H1 (cell line): ENCODE results near the gene LOXL4. TPM values are rescaled to one million over a fixed set of nuclear protein-coding genes. Genes with fewer than 3 reads are reported as not detected.

Source experiments
- CTCF ChIA-PET: fragments of 300-600 bp; sonication (Branson Sonifier 250); formaldehyde crosslinking; loops from one replicate; lab custom pipeline; 2021; ENCODE audit not compliant: partially characterized antibody; lab: Charles Lee
- POLR2A ChIA-PET: fragments of 300-600 bp; sonication (Branson Sonifier 250); formaldehyde crosslinking; loops from one replicate; lab custom pipeline; 2021; ENCODE audit warnings: inconsistent platforms; ENCODE audit not compliant: partially characterized antibody; lab: Charles Lee
- DNase-seq, 2 experiments: peaks; one replicate each; pipeline versions ENCODE4 v3.0.0 to v3.0.0-alpha.2; 2010 to 2022; ENCODE audit warnings: low spot score in 2 of 2, low read depth in 1 of 2, mixed read lengths in 1 of 2
- FAIRE-seq: peaks from 2 replicates; lab custom pipeline; 2011; peaks lifted over from hg19 to GRCh38; lab: Jason Lieb, UNC
- H2AFZ ChIP-seq: 2 replicates; pipeline ENCODE4 v1.8.1; 2012; ENCODE audit warnings: low read length, inconsistent platforms
- H2AK5ac ChIP-seq: 2 replicates; pipeline ENCODE4 v1.6.1; 2013; ENCODE audit warnings: low read depth, low read length
- H2BK120ac ChIP-seq: replicated peaks from 2 replicates; pipeline ENCODE3; 2013; ENCODE audit warnings: low read depth, low read length, inconsistent platforms
- H2BK12ac ChIP-seq: 2 replicates; pipeline ENCODE4 v1.6.1; 2013; ENCODE audit warnings: low read depth, low read length
- H2BK15ac ChIP-seq: 2 replicates; pipeline ENCODE4 v1.6.1; 2013; ENCODE audit warnings: low read length
- H2BK20ac ChIP-seq: 2 replicates; pipeline ENCODE4 v1.6.1; 2013; ENCODE audit warnings: low read length
- H2BK5ac ChIP-seq: 2 replicates; pipeline ENCODE4 v1.6.1; 2013; ENCODE audit warnings: low read depth, low read length
- H3K14ac ChIP-seq: 2 replicates; pipeline ENCODE4 v1.6.1; 2013; ENCODE audit warnings: inconsistent platforms; ENCODE audit not compliant: insufficient read length
- H3K18ac ChIP-seq: 2 replicates; pipeline ENCODE4 v1.6.1; 2013; ENCODE audit warnings: low read length; ENCODE audit errors: extremely low read depth
- H3K23ac ChIP-seq: 2 replicates; pipeline ENCODE4 v1.6.1; 2013; ENCODE audit warnings: inconsistent platforms; ENCODE audit not compliant: insufficient read length
- H3K23me2 ChIP-seq: 2 replicates; pipeline ENCODE4 v1.6.1; 2013; ENCODE audit warnings: low read depth, low read length
- H3K27ac ChIP-seq: 2 replicates; pipeline ENCODE4 v1.6.1; 2011; ENCODE audit warnings: low read depth, low read length, inconsistent platforms
- H3K27me3 ChIP-seq, 4 experiments: replicated peaks in 1 of 4; 1 replicate in 1 of 4; 2 replicates in 3 of 4; pipeline versions ENCODE4 v1.6.1 to v1.8.1; 2011 to 2013; ENCODE audit warnings: low read length in 3 of 4, mild to moderate bottlenecking in 3 of 4, inconsistent platforms in 2 of 4, mixed read lengths in 2 of 4, moderate library complexity in 1 of 4; ENCODE audit not compliant: control insufficient read depth in 3 of 4, insufficient read depth in 3 of 4; ENCODE audit errors: extremely low read depth in 1 of 4
- H3K36me3 ChIP-seq, 4 experiments: 2 replicates each; pipeline versions ENCODE4 v1.6.1 to v1.8.1; 2011 to 2013; ENCODE audit warnings: mild to moderate bottlenecking in 4 of 4, low read length in 3 of 4, moderate library complexity in 2 of 4, control low read depth in 1 of 4, inconsistent platforms in 1 of 4; ENCODE audit not compliant: insufficient read depth in 4 of 4, control insufficient read depth in 2 of 4
- H3K4ac ChIP-seq: replicated peaks from 2 replicates; pipeline ENCODE3; 2013; ENCODE audit warnings: low read length, low read depth, mixed read lengths, inconsistent platforms; ENCODE audit not compliant: insufficient read length
- H3K4me1 ChIP-seq, 4 experiments: replicated peaks in 1 of 4; 1 replicate in 1 of 4; 2 replicates in 3 of 4; pipeline versions ENCODE4 v1.6.1 to v1.8.1; 2011 to 2013; ENCODE audit warnings: low read length in 3 of 4, inconsistent platforms in 2 of 4, mixed read lengths in 1 of 4; ENCODE audit not compliant: insufficient read depth in 4 of 4, control insufficient read depth in 3 of 4
- H3K4me2 ChIP-seq, 2 experiments: 2 replicates each; pipeline versions ENCODE4 v1.6.1 to v1.8.1; 2011 to 2013; ENCODE audit warnings: low read depth in 2 of 2, low read length in 2 of 2, control low read depth in 1 of 2, inconsistent platforms in 1 of 2, mild to moderate bottlenecking in 1 of 2; ENCODE audit not compliant: insufficient read depth in 1 of 2
- H3K4me3 ChIP-seq, 4 experiments: fragments of 200-600, 300-600 bp in 1 of 4; sonication (generic), shearing (Covaris generic), sonication (Bioruptor Twin) in 1 of 4; 2 replicates each; pipeline versions ENCODE4 v1.5.1 to v1.8.1; 2011 to 2016; ENCODE audit warnings: low read length in 4 of 4, low read depth in 3 of 4, control low read depth in 2 of 4, inconsistent platforms in 2 of 4, mild to moderate bottlenecking in 2 of 4, mixed read lengths in 1 of 4, moderate library complexity in 1 of 4; ENCODE audit not compliant: insufficient read depth in 2 of 4; ENCODE audit errors: extremely low read depth in 1 of 4
- H3K56ac ChIP-seq: replicated peaks from 2 replicates; pipeline ENCODE3; 2013; ENCODE audit warnings: low read depth, mild to moderate bottlenecking, mixed read lengths, low read length, inconsistent platforms; ENCODE audit not compliant: insufficient read length
- H3K79me1 ChIP-seq: 2 replicates; pipeline ENCODE4 v1.6.1; 2013; ENCODE audit warnings: low read depth, low read length, control low read depth
- H3K79me2 ChIP-seq, 2 experiments: 2 replicates each; pipeline versions ENCODE4 v1.6.1 to v1.8.1; 2012 to 2013; ENCODE audit warnings: low read length in 2 of 2, mild to moderate bottlenecking in 2 of 2, inconsistent platforms in 1 of 2; ENCODE audit not compliant: insufficient read depth in 2 of 2, control insufficient read depth in 1 of 2
- H3K9ac ChIP-seq, 4 experiments: replicated peaks in 1 of 4; 1 replicate in 1 of 4; 2 replicates in 3 of 4; pipeline versions ENCODE4 v1.6.1 to v1.8.1; 2011 to 2013; ENCODE audit warnings: low read depth in 3 of 4, low read length in 3 of 4, control low read depth in 2 of 4, mild to moderate bottlenecking in 2 of 4, moderate library complexity in 2 of 4, inconsistent platforms in 1 of 4; ENCODE audit errors: extremely low read depth in 1 of 4
- H3K9me3 ChIP-seq, 2 experiments: 2 replicates each; pipeline versions ENCODE4 v1.6.1 to v1.8.1; 2012 to 2013; ENCODE audit warnings: mild to moderate bottlenecking in 2 of 2, moderate library complexity in 2 of 2, control low read depth in 1 of 2, inconsistent platforms in 1 of 2, low read depth in 1 of 2, low read length in 1 of 2, mixed read lengths in 1 of 2; ENCODE audit not compliant: insufficient read depth in 2 of 2
- H4K20me1 ChIP-seq, 2 experiments: replicated peaks in 1 of 2; 2 replicates each; pipeline versions ENCODE3 to v1.8.1; 2011 to 2013; ENCODE audit warnings: inconsistent platforms in 2 of 2, low read length in 2 of 2, mild to moderate bottlenecking in 1 of 2; ENCODE audit not compliant: insufficient read depth in 2 of 2, control insufficient read depth in 1 of 2
- H4K5ac ChIP-seq: 2 replicates; pipeline ENCODE4 v1.6.1; 2013; ENCODE audit warnings: low read length, low read depth, mixed read lengths, inconsistent platforms; ENCODE audit not compliant: insufficient read length
- H4K8ac ChIP-seq: 2 replicates; pipeline ENCODE4 v1.8.0; 2013; ENCODE audit warnings: mild to moderate bottlenecking, moderate library complexity, low read length, inconsistent platforms; ENCODE audit not compliant: insufficient read depth; ENCODE audit errors: extremely low read depth
- H4K91ac ChIP-seq: replicated peaks from 2 replicates; pipeline ENCODE3; 2013; ENCODE audit warnings: low read length, mixed read lengths, inconsistent platforms; ENCODE audit not compliant: insufficient read length
- BCL11A ChIP-seq, 2 experiments: IDR thresholded peaks; one replicate each; pipeline ENCODE4 v1.6.1; 2011; ENCODE audit warnings: low read depth in 2 of 2, low read length in 2 of 2, mild to moderate bottlenecking in 2 of 2
- CREB1 ChIP-seq: IDR thresholded peaks from 2 replicates; pipeline ENCODE4 v1.6.1; 2012; ENCODE audit warnings: inconsistent platforms
- EP300 ChIP-seq, 2 experiments: IDR thresholded peaks; 1 replicate in 1 of 2; 2 replicates in 1 of 2; pipeline ENCODE4 v1.6.1; 2011 to 2012; ENCODE audit warnings: low read depth in 2 of 2, low read length in 2 of 2, mild to moderate bottlenecking in 2 of 2, borderline replicate concordance in 1 of 2, inconsistent platforms in 1 of 2, moderate library complexity in 1 of 2
- GTF2F1 ChIP-seq: IDR thresholded peaks from 2 replicates; pipeline ENCODE4 v1.6.1; 2012; ENCODE audit warnings: low read depth, low read length, improper control_type of control experiment, borderline replicate concordance
- KDM5A ChIP-seq: fragments of 200-600 bp; IDR thresholded peaks from 2 replicates; pipeline ENCODE4 v1.7.1; 2012; ENCODE audit warnings: mild to moderate bottlenecking, low read length, inconsistent platforms, mixed read lengths
- POLR2AphosphoS5 ChIP-seq: IDR thresholded peaks from 2 replicates; pipeline ENCODE4 v1.6.1; 2011; ENCODE audit warnings: low read depth, low read length
- RBBP5 ChIP-seq: IDR thresholded peaks from 2 replicates; pipeline ENCODE4 v1.7.1; 2012; ENCODE audit warnings: low read depth, mild to moderate bottlenecking, inconsistent platforms, low read length, moderate library complexity, borderline replicate concordance
- SAP30 ChIP-seq: fragments of 300-600 bp; sonication (generic); IDR thresholded peaks from 2 replicates; pipeline ENCODE4 v1.7.1; 2012; ENCODE audit warnings: low read length, moderate library complexity, mild to moderate bottlenecking, inconsistent platforms; ENCODE audit not compliant: insufficient read depth, insufficient replicate concordance
- SIRT6 ChIP-seq: IDR thresholded peaks from one replicate; pipeline ENCODE4 v1.7.1; 2012; ENCODE audit warnings: low read length, inconsistent platforms
- SP4 ChIP-seq: IDR thresholded peaks from 2 replicates; pipeline ENCODE4 v1.6.1; 2012; ENCODE audit warnings: low read length, inconsistent platforms
- TBP ChIP-seq: IDR thresholded peaks from 2 replicates; pipeline ENCODE4 v1.6.1; 2011; ENCODE audit warnings: low read depth, low read length, improper control_type of control experiment
- WGBS, 2 experiments: shearing (Covaris generic) in 1 of 2; methylation state at CpG; one replicate each; pipeline versions ENCODE4 v1.1.6 to v1.1.7; 2013 to 2015; ENCODE audit warnings: low lambda C conversion rate in 2 of 2, mixed read lengths in 2 of 2, inconsistent platforms in 1 of 2, low coverage in 1 of 2, missing lambda C conversion rate in 1 of 2; ENCODE audit not compliant: insufficient replicate concordance in 2 of 2, insufficient coverage in 1 of 2, insufficient read length in 1 of 2; ENCODE audit errors: extremely low coverage in 1 of 2, missing lambda C conversion rate in 1 of 2; 5-methylcytosine and 5-hydroxymethylcytosine counted together
- polyA plus RNA-seq, 7 experiments: library from polyadenylated mRNA; depleted of rRNA in 3 of 7; stranded (reverse) in 5 of 7; unstranded in 2 of 7; fragments of >200 nt in 5 of 7; fragments of 200-250 nt in 2 of 7; gene quantifications; 1 replicate in 5 of 7; 2 replicates in 1 of 7; 4 replicates in 1 of 7; pipeline versions ENCODE4 v1.2.1 to v1.2.3, GENCODE V29; 2011 to 2013; ENCODE audit warnings: missing spikeins in 2 of 7, mixed read lengths in 2 of 7
- total RNA-seq: library from RNA; stranded (reverse); fragmentation: NEBNext Ultra II Directional; extraction: Animal tissue kit (Norgen Biotek cat#: 25700); gene quantifications from 2 replicates; pipeline ENCODE4 v1.2.1, GENCODE V29; 2021
- TF ChIP-seq, protein P1 (sequence below), 3 experiments: IDR thresholded peaks; 1 replicate in 2 of 3; 2 replicates in 1 of 3; pipeline versions ENCODE4 v1.5.1 to v1.6.1; 2011; ENCODE audit warnings: low read length in 3 of 3, mild to moderate bottlenecking in 3 of 3, inconsistent platforms in 2 of 3, low read depth in 1 of 3, moderate library complexity in 1 of 3; ENCODE audit not compliant: insufficient read depth in 1 of 3; ENCODE audit errors: control extremely low read depth in 1 of 3

The LOXL4 gene
- total and polyA plus RNA-seq, 2 of the 8 experiments (the other 6 are each of a cell fraction or from before 2014, with no cell fraction given) = 0.13 to 0.27 TPM

- peaks cover 0 to 16% (median 4%) of the 10 kb centered on the region in 4 experiments; a peak in 4 of 8 replicates for H3K36me3 ChIP-seq
- H2AFZ ChIP-seq = no peak overlapping the region
- H4K8ac ChIP-seq = no peak overlapping the region
- H3K27me3 ChIP-seq = peaks cover 0 to 1% (median 0%) of the 10 kb centered on the region in 4 experiments; a peak in 1 of 7 replicates
- H3K4ac ChIP-seq = no peak overlapping the region
- H3K4me1 ChIP-seq = no peaks in the 10 kb centered on the region
- no peak for DNase-seq
- no peak overlapping the region for H3K56ac ChIP-seq
- no peak overlapping the region for H2AK5ac ChIP-seq
- no peaks in the 10 kb centered on the region for H3K9me3 ChIP-seq
- peaks cover 0 to 3% of the 10 kb centered on the region in 2 experiments; a peak in 1 of 4 replicates for H3K79me2 ChIP-seq
- H3K79me1 ChIP-seq = no peaks in the 10 kb centered on the region
- 85% methylated on average over 2 of the region's 2 CpGs; no CpG with 5 or more reads in 1 of the 2 experiments for WGBS, 2 experiments
- H3K27ac ChIP-seq = no peak overlapping the region
- H3K18ac ChIP-seq = no peak overlapping the region
- H4K5ac ChIP-seq = no peak overlapping the region
- H2BK120ac ChIP-seq = no peak overlapping the region
- no peak overlapping the region for H3K9ac ChIP-seq
- no peak overlapping the region for H4K91ac ChIP-seq
- no peak overlapping the region for H2BK5ac ChIP-seq
- no peaks in the 10 kb centered on the region for H3K23me2 ChIP-seq
- H2BK12ac ChIP-seq = no peak overlapping the region
- FAIRE-seq = no peak
- H4K20me1 ChIP-seq = no peaks in the 10 kb centered on the region
- H3K23ac ChIP-seq = no peak overlapping the region
- no peak overlapping the region for H3K4me2 ChIP-seq
- H2BK20ac ChIP-seq = no peak overlapping the region
- ChIA-PET POLR2A (no interaction called here), CTCF (interaction anchor here (0.8 to 1.0 kb wide), 3 partner anchors 34 to 126 kb away, joined by 3 to 4 read pairs (median 3); no protein-coding TSS in a partner anchor)
- H2BK15ac ChIP-seq = no peak overlapping the region
- no peak overlapping the region for H3K14ac ChIP-seq
- no peak overlapping the region for H3K4me3 ChIP-seq
- TF ChIP-seq RBBP5 = no peak
- TF ChIP-seq, protein P1, sequence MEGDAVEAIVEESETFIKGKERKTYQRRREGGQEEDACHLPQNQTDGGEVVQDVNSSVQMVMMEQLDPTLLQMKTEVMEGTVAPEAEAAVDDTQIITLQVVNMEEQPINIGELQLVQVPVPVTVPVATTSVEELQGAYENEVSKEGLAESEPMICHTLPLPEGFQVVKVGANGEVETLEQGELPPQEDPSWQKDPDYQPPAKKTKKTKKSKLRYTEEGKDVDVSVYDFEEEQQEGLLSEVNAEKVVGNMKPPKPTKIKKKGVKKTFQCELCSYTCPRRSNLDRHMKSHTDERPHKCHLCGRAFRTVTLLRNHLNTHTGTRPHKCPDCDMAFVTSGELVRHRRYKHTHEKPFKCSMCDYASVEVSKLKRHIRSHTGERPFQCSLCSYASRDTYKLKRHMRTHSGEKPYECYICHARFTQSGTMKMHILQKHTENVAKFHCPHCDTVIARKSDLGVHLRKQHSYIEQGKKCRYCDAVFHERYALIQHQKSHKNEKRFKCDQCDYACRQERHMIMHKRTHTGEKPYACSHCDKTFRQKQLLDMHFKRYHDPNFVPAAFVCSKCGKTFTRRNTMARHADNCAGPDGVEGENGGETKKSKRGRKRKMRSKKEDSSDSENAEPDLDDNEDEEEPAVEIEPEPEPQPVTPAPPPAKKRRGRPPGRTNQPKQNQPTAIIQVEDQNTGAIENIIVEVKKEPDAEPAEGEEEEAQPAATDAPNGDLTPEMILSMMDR (IDR thresholded peaks at IDR 0.05; ENCODE audit: control extremely low read depth in 1 of 3, insufficient read depth in 1 of 3, low read depth in 1 of 3, low read length in 3 of 3) = no peak
- TF ChIP-seq SP4 = no peak
- TF ChIP-seq TBP = no peak
- TF ChIP-seq SIRT6 = no peak
- no peak for TF ChIP-seq GTF2F1
- no peak for TF ChIP-seq EP300 (IDR thresholded peaks at IDR 0.05; ENCODE audit: borderline replicate concordance in 1 of 2, low read depth in 2 of 2, low read length in 2 of 2)
- no peak for TF ChIP-seq POLR2AphosphoS5
- TF ChIP-seq KDM5A = no peak
- no peak for TF ChIP-seq SAP30
- TF ChIP-seq CREB1 = no peak
- no peak for TF ChIP-seq BCL11A (IDR thresholded peaks at IDR 0.05; ENCODE audit: low read depth in 2 of 2, low read length in 2 of 2)
Observed at GRCh38 chr10:98205351-98205750, 62.6 kb downstream of the LOXL4 start.
